IMR-90 (cell line): ENCODE results near the gene PXN. TPM values are rescaled to one million over a fixed set of nuclear protein-coding genes. Genes with fewer than 3 reads are reported as not detected.

Source experiments
- ATAC-seq: fragments of 200-7000 bp; cut with Tn5 transposase; 2 replicates; pipeline ENCODE4 v1.9.1; 2020; ENCODE audit warnings: low read depth, mild to moderate bottlenecking, moderate library complexity
- BruUV-seq: library from RNA; stranded (reverse); fragments of 400-500 nt; replicated peaks from 2 replicates; lab custom pipeline; 2021; lab: Mats Ljungman, UMichigan
- CTCF ChIA-PET: fragments of 300-600 bp; formaldehyde crosslinking; extraction: SDS; loops from one replicate; lab custom pipeline; 2021; ENCODE audit warnings: antibody characterized with exemption; lab: Yijun Ruan, JAX
- POLR2A ChIA-PET: fragments of 300-600 bp; sonication (Branson Sonifier 250); formaldehyde crosslinking; loops from one replicate; lab custom pipeline; 2022; ENCODE audit warnings: antibody characterized with exemption; ENCODE audit not compliant: unreplicated experiment; lab: Charles Lee
- DNase-seq: peaks from one replicate; pipeline ENCODE4 v3.0.0; 2013
- H2AFZ ChIP-seq: replicated peaks from 2 replicates; pipeline ENCODE3; 2013; ENCODE audit warnings: low read length, mild to moderate bottlenecking; ENCODE audit not compliant: poor library complexity
- H2AK5ac ChIP-seq: 2 replicates; pipeline ENCODE4 v1.6.1; 2013; ENCODE audit warnings: low read depth, low read length, inconsistent platforms
- H2AK9ac ChIP-seq: replicated peaks from 2 replicates; pipeline ENCODE3; 2013; ENCODE audit warnings: mild to moderate bottlenecking, low read depth, low read length, moderate library complexity; ENCODE audit not compliant: poor library complexity
- H2BK120ac ChIP-seq: 2 replicates; pipeline ENCODE4 v1.6.1; 2013; ENCODE audit warnings: low read depth, low read length, inconsistent platforms
- H2BK15ac ChIP-seq: 3 replicates; pipeline ENCODE4 v1.6.1; 2013; ENCODE audit warnings: low read depth, low read length, inconsistent platforms
- H2BK20ac ChIP-seq: 2 replicates; pipeline ENCODE4 v1.6.1; 2013; ENCODE audit warnings: low read depth, mild to moderate bottlenecking, inconsistent platforms, low read length, moderate library complexity
- H2BK5ac ChIP-seq: 2 replicates; pipeline ENCODE4 v1.6.1; 2013; ENCODE audit warnings: mild to moderate bottlenecking, low read depth, low read length, inconsistent platforms; ENCODE audit not compliant: poor library complexity, severe bottlenecking
- H3K14ac ChIP-seq: replicated peaks from 2 replicates; pipeline ENCODE4 v1.6.1; 2013; ENCODE audit warnings: low read depth, low read length, inconsistent platforms
- H3K18ac ChIP-seq: 2 replicates; pipeline ENCODE4 v1.6.1; 2013; ENCODE audit warnings: low read depth, low read length, control low read depth
- H3K23ac ChIP-seq: 2 replicates; pipeline ENCODE4 v1.6.1; 2013; ENCODE audit warnings: low read depth, low read length, inconsistent platforms
- H3K27ac ChIP-seq: 2 replicates; pipeline ENCODE4 v1.5.1; 2013; ENCODE audit warnings: mild to moderate bottlenecking, control low read depth, low read length; ENCODE audit not compliant: insufficient read depth
- H3K27me3 ChIP-seq: 2 replicates; pipeline ENCODE4 v1.6.1; 2013; ENCODE audit warnings: low read length; ENCODE audit not compliant: control insufficient read depth, insufficient read depth
- H3K36me3 ChIP-seq: 2 replicates; pipeline ENCODE4 v1.6.1; 2013; ENCODE audit warnings: low read length, mixed read lengths; ENCODE audit not compliant: control insufficient read depth, insufficient read depth
- H3K4ac ChIP-seq: 2 replicates; pipeline ENCODE4 v1.6.1; 2013; ENCODE audit warnings: low read depth, low read length, inconsistent platforms
- H3K4me1 ChIP-seq: 2 replicates; pipeline ENCODE4 v1.6.1; 2013; ENCODE audit warnings: low read length, mixed read lengths; ENCODE audit not compliant: control insufficient read depth, insufficient read depth
- H3K4me2 ChIP-seq: 2 replicates; pipeline ENCODE4 v1.6.1; 2013; ENCODE audit warnings: low read depth, mild to moderate bottlenecking, control low read depth, low read length, moderate library complexity
- H3K4me3 ChIP-seq: 2 replicates; pipeline ENCODE4 v1.5.1; 2013; ENCODE audit warnings: low read depth, mild to moderate bottlenecking, control low read depth, low read length, moderate library complexity; ENCODE audit not compliant: insufficient read depth
- H3K56ac ChIP-seq: 2 replicates; pipeline ENCODE4 v1.6.1; 2013; ENCODE audit warnings: low read length, inconsistent platforms; ENCODE audit not compliant: insufficient read depth; ENCODE audit errors: extremely low read depth
- H3K79me1 ChIP-seq, 2 experiments: 2 replicates each; pipeline ENCODE4 v1.6.1; 2013; ENCODE audit warnings: low read length in 2 of 2, inconsistent platforms in 1 of 2, low read depth in 1 of 2
- H3K9ac ChIP-seq: 2 replicates; pipeline ENCODE4 v1.6.1; 2013; ENCODE audit warnings: low read depth, low read length, control low read depth
- H3K9me1 ChIP-seq: 2 replicates; pipeline ENCODE4 v1.6.1; 2013; ENCODE audit warnings: low read length, inconsistent platforms; ENCODE audit not compliant: insufficient read depth
- H3K9me3 ChIP-seq: 2 replicates; pipeline ENCODE4 v1.6.1; 2013; ENCODE audit warnings: low read length; ENCODE audit not compliant: control insufficient read depth, insufficient read depth
- H4K20me1 ChIP-seq: 2 replicates; pipeline ENCODE4 v1.6.1; 2013; ENCODE audit warnings: low read length, inconsistent platforms; ENCODE audit not compliant: insufficient read depth
- H4K5ac ChIP-seq: 2 replicates; pipeline ENCODE4 v1.6.1; 2013; ENCODE audit warnings: mild to moderate bottlenecking, low read depth, low read length, control low read depth
- H4K8ac ChIP-seq, 2 experiments: 2 replicates each; pipeline ENCODE4 v1.6.1; 2013; ENCODE audit warnings: low read depth in 2 of 2, low read length in 2 of 2, control low read depth in 1 of 2, inconsistent platforms in 1 of 2
- H4K91ac ChIP-seq: 2 replicates; pipeline ENCODE4 v1.6.1; 2013; ENCODE audit warnings: low read depth, low read length, inconsistent platforms; ENCODE audit not compliant: insufficient read depth
- BHLHE40 ChIP-seq: fragments of 150-350 bp; IDR thresholded peaks from 2 replicates; pipeline ENCODE4 v1.6.1; 2016; ENCODE audit warnings: mild to moderate bottlenecking, low read depth, low read length
- CEBPB ChIP-seq: IDR thresholded peaks from 2 replicates; pipeline ENCODE4 v1.6.1; 2012; ENCODE audit warnings: low read depth, low read length, improper control_type of control experiment
- MAFK ChIP-seq: IDR thresholded peaks from 2 replicates; pipeline ENCODE4 v1.6.1; 2012; ENCODE audit warnings: low read depth, low read length, improper control_type of control experiment
- MAZ ChIP-seq: IDR thresholded peaks from 2 replicates; pipeline ENCODE4 v1.6.1; 2012; ENCODE audit warnings: low read depth, mild to moderate bottlenecking, low read length, improper control_type of control experiment, moderate library complexity, borderline replicate concordance
- MXI1 ChIP-seq: IDR thresholded peaks from 2 replicates; pipeline ENCODE4 v1.6.1; 2012; ENCODE audit warnings: low read depth, mild to moderate bottlenecking, low read length, moderate library complexity, borderline replicate concordance
- POLR2A ChIP-seq: IDR thresholded peaks from 2 replicates; pipeline ENCODE4 v1.6.1; 2012; ENCODE audit warnings: mild to moderate bottlenecking, low read depth, low read length
- RCOR1 ChIP-seq: IDR thresholded peaks from 2 replicates; pipeline ENCODE4 v1.6.1; 2012; ENCODE audit warnings: mild to moderate bottlenecking, low read length, improper control_type of control experiment; ENCODE audit not compliant: insufficient replicate concordance
- SMC3 ChIP-seq: fragments of 150-350 bp; IDR thresholded peaks from 2 replicates; pipeline ENCODE4 v1.6.1; 2016; ENCODE audit warnings: low read depth, mild to moderate bottlenecking, antibody characterized with exemption, low read length, moderate library complexity
- WGBS, 2 experiments: methylation state at CpG; one replicate each; pipeline versions ENCODE4 v1.1.5 to v1.1.7; 2013; ENCODE audit warnings: missing lambda C conversion rate in 2 of 2; ENCODE audit not compliant: insufficient read length in 1 of 2; ENCODE audit errors: extremely low coverage in 2 of 2; 5-methylcytosine and 5-hydroxymethylcytosine counted together
- dilution Hi-C: fragments of 300-500 bp; cut with HindIII; formaldehyde crosslinking; loops from one replicate; pipeline ENCODE4 v1.14.3; 2018; ENCODE audit warnings: low sequenced_read_pairs; ENCODE audit not compliant: unreplicated experiment
- in situ Hi-C: fragments of 300-500 bp; cut with MboI; formaldehyde crosslinking; loops from 3 replicates; pipeline ENCODE4 v1.14.3; 2019; ENCODE audit warnings: low sequenced_read_pairs, inconsistent platforms, mixed read lengths
- intact Hi-C: fragments of 100-400 bp; cut with micrococcal nuclease; formaldehyde crosslinking; loops from 2 replicates; pipeline ENCODE4 v1.10.0; 2022
- polyA plus RNA-seq, 3 experiments: library from polyadenylated mRNA; depleted of rRNA; stranded (reverse); fragments of >200 nt; gene quantifications; 2 replicates each; pipeline ENCODE4 v1.2.3, GENCODE V29; 2012; ENCODE audit warnings: low replicate concordance in 1 of 3
- total RNA-seq: library from RNA; depleted of rRNA; stranded (reverse); fragments of >200 nt; gene quantifications from 2 replicates; pipeline ENCODE4 v1.2.3, GENCODE V29; 2012

PXN gene
- total and polyA plus RNA-seq, 2 of the 4 experiments (the other 2 are of a cell fraction), result 46.6 to 134 TPM

GRCh38 chr12:120266180-120266870 is 795 bp upstream of the PXN start (continued):
- TF ChIP-seq MAFK (no peak), POLR2A (no peak)

GRCh38 chr12:120264904-120265472 is 542 bp downstream of the PXN start:
- Histone ChIP-seq H3K27ac (peak overlapping the region; percentile 97), H3K4me3 (peak overlapping the region; percentile 98), H3K23ac (peak overlapping the region; percentile 95), H4K5ac (peak overlapping the region; percentile 21), H3K56ac (peak overlapping the region; percentile 67), H3K27me3 (no peaks in the 10 kb centered on the region), H3K9me1 (peaks cover 23% of the 10 kb centered on the region), H3K36me3 (peaks cover 4% of the 10 kb centered on the region; the same call in 1 of the 2 replicates), H3K9ac (peak overlapping the region; percentile 96), H4K91ac (peak overlapping the region; percentile 91), H3K4ac (peak overlapping the region; percentile 97), H3K18ac (peak overlapping the region; percentile 56), H3K4me1 (peaks cover 19% of the 10 kb centered on the region), H2BK20ac (peak overlapping the region; percentile 40; the same call in 1 of the 2 replicates), H3K9me3 (no peaks in the 10 kb centered on the region), H2BK5ac (peak overlapping the region; percentile 92), H4K8ac (peak overlapping the region; percentile 44 to 72), H3K79me1 (peaks cover 2 to 36% of the 10 kb centered on the region in 2 experiments; a peak in 2 of 4 replicates), H3K4me2 (peak overlapping the region; percentile 97), H3K14ac (peak overlapping the region; percentile 97), H2BK15ac (peak overlapping the region; percentile 88; the same call in 2 of the 3 replicates), H4K20me1 (peaks cover 47% of the 10 kb centered on the region), H2AFZ (peak overlapping the region; percentile 86), H2BK120ac (peak overlapping the region; percentile 64), H2AK5ac (peak overlapping the region; percentile 95), H2AK9ac (peak overlapping the region; percentile 100)
- ChIA-PET CTCF (interaction anchor here (0.5 to 7.2 kb wide), 14 partner anchors 21 to 407 kb away, joined by 3 to 116 read pairs (median 4); partner anchors contain the start of genes RNU4-2 and RPLP0), POLR2A (interaction anchor here (0.6 to 6.5 kb wide), 7 partner anchors 26 to 1893 kb away, joined by 3 to 39 read pairs (median 15); partner anchors contain the start of genes RNU4-2 and RPLP0)
- in situ Hi-C loops, result loop anchor here (5.0 kb wide), 1 partner anchor 38 kb away; no protein-coding TSS in a partner anchor
- intact Hi-C loops, result loop anchor here (1.0 to 2.0 kb wide), 2 partner anchors 37 to 64 kb away; partner anchors contain the start of gene RPLP0
- 0% methylated on average over 6 of the region's 29 CpGs; no CpG with 5 or more reads in 1 of the 2 experiments for WGBS, 2 experiments
- dilution Hi-C loops, result no loop called here
- TF ChIP-seq MAFK (no peak), MXI1 (no peak), BHLHE40 (no peak), CEBPB (no peak), MAZ (no peak), SMC3 (no peak), RCOR1 (no peak)
- peak; percentile 1 for ATAC-seq
- DNase-seq, result no peak
- no TSS peak for BruUV-seq
